Right renal cortex interstitium (tissue), 3 donors: ENCODE measurements around the gene MAGEA9B. TPM values are rescaled to one million over a fixed set of nuclear protein-coding genes. Genes with fewer than 3 reads are reported as not detected.
A peak's percentile ranks its signal among the peaks of the same experiment; 100 is the strongest.
"Not testable (repeated sequence)": the region's sequence is repeated elsewhere in the genome, so short reads cannot be mapped to it uniquely, and the experiment has no call there.

Experiments
- DNase-seq, 3 donors: peaks; one replicate each; pipeline ENCODE4 v3.0.0-alpha.2; 2013; ENCODE audit warnings: low read depth in 3 of 3, low spot score in 2 of 3
- polyA plus RNA-seq, 3 donors: library from polyadenylated mRNA; unstranded; fragments of 120-200 nt; gene quantifications; one replicate each; pipeline ENCODE4 v1.2.1, GENCODE V29; 2013; ENCODE audit not compliant: insufficient read length in 3 of 3

The MAGEA9B gene
- polyA plus RNA-seq, 3 donors: not detected

DNA sequence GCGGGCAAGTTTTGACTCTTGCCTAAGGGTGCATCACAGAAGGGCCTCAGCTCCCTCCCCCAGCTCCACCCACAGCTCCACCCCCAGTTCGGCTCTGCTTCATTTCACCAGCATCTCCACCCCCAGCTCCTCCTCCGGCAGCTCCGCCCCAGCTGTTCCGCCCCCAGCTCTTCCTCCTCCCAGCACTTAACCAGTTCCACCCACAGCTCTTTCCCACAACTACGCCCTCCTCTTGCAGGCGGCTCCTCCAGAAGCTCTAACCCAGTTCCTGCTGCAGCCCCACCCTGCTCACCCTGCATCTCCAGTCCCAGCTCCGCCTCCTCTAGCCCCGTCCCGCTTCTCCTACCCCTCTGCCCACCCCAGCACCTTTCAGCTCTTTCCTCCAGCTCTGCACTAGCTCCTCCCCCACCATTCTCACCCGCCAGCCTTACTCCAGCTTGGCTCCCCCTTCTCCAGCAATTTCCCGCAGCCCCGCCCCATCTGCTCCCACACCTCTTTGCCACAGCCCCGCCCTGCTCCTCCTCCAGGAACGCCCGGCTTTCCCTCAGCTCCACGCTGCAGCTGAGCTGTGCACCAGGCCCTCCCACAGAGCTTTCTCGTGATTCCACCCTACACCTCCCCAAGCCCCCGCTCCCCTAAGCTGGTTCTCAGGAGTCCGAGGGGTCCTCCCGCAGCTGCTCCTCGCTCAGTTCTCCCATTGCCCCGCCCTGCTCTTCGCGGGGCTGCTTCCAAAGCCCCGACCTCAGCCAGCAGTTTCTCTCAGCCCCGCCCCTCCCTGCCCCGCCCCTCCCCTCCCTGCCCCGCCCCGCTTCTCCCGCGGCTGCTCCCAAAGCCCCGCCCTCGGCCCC lies 47.8 kb downstream of the MAGEA9B start:
- DNase-seq: peak; percentile 47 to 65 (median 62)

DNA sequence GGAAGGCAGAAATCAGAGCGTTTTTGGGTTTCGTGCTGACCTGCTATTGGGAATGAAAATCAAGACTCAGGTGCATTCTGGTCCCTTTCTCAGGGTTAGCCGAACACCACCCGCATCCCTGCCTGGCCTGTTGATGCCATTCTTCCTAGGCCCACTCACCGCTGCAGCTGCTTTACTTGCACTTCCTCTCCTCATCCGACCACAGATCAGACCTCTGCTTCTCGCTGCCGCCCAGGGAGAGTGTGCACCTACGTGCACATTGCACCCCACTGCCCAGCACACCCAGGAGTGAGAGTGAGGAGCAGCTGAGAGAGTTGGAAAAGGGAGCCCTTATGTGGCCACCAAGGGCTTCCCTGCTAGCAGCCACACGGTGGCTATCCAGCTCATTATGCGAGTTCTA lies 49.8 kb downstream of the MAGEA9B start:
- DNase-seq: not testable (repeated sequence)

DNA sequence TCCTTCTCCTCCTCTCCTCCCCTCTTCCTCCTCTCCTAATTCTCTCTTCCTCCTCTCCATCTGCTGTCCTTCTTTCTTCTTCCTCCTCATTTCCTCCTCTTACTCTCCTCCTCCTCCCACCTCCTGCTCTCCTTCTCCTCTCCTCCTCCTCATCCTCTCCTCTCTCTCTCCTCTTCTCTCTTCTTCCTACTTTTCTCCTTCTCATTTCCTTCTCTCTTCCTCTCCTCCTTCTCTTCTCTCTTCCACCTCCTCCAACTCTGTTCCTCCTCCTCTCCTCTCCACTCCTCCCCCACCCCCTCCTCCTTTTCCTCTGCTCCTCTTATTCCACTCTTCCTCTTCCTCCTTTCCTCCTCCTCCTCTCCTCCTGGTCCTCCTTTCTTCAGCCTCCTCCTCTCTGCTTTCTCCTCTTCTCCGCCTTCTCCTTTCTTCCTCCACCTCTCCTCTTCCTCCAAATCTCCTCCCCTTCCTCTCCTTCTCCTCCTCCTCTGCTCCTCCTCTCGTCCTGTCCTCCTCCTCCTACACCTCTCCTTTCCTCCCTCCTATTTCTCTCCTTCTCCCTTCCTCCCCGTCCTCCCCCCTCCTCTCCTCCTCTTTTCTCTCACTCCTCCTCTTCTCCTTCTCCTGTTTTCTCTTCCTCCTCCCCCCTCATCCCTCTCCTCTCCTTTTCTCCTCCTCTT lies 52.2 kb downstream of the MAGEA9B start:
- not testable (repeated sequence) for DNase-seq

DNA sequence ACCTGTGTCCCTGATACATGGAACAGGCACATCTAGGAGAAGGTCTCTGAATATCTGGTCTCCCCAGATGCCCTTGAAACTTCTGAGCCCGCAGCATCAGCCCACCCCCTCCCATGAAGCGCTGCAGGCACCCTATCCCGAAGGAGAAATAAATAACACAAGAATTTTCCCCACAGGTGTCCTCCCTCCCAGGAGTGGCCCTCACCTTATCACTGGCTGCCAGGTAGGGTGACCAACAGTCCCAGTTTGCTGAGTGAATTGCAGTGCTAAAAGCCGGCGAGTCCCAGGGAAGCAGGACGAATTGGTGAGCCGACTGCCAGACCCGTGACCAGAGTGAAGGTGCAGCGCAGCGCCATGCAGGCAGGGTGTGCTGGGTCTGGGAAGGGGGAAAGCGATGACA lies 53.3 kb downstream of the MAGEA9B start:
- DNase-seq: not testable (repeated sequence)

DNA sequence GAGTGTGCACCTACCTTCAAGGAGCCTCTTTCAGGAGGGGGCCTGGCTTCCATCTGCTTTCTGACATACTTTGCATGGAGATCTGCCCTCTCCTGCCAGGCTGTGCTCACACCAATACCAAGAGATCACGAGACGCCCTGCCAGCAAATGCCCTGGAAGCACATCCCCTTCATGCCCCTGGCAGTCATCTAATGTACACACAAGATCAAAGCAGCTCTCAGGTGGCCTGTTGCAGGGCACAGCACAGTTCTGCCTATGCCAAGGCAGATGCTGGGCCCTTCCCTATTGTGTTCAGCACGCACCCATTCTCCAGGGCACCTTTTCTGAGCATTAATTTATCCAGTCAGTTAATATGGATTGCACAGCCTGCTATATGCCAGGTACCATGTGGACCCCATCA lies 54.4 kb downstream of the MAGEA9B start:
- DNase-seq: not testable (repeated sequence)

Other genes starting within 250 kb of the MAGEA9B start
- 10 to 100 TPM; 29.4 to 33.0 (median 32.5) TPM for gene IDS, start 82.2 kb downstream of the MAGEA9B start, polyA plus RNA-seq
- gene EOLA1, start 46.4 kb downstream of the MAGEA9B start, polyA plus RNA-seq: 10 to 100 TPM; 18.3 to 23.0 (median 22.5) TPM
- not detected for gene HSFX3, start 37.5 kb downstream of the MAGEA9B start, polyA plus RNA-seq
- gene HSFX2, start 7.9 kb upstream of the MAGEA9B start, polyA plus RNA-seq: 1 to 10 TPM in 1 of 3 donors, under 1 TPM in 2; 0.54 to 1.0 (median 0.71) TPM
- gene TMEM185A, start 44.3 kb upstream of the MAGEA9B start, polyA plus RNA-seq: 10 to 100 TPM; 41.2 to 45.7 (median 44.6) TPM
- not detected for gene MAGEA11, start 124.6 kb upstream of the MAGEA9B start, polyA plus RNA-seq
- 1 to 10 TPM; 1.4 to 1.9 (median 1.5) TPM for gene HSFX1, start 186.6 kb upstream of the MAGEA9B start, polyA plus RNA-seq
- gene MAGEA9, start 194.5 kb upstream of the MAGEA9B start, polyA plus RNA-seq: not detected